MCF 10A (cell line): ENCODE results near the gene TRAF5. TPM values are rescaled to one million over a fixed set of nuclear protein-coding genes. Genes with fewer than 3 reads are reported as not detected.
A peak's percentile ranks its signal among the peaks of the same experiment; 100 is the strongest.

Experiments used
- BruUV-seq: library from RNA; stranded (reverse); fragments of 400-500 nt; replicated peaks from 2 replicates; lab custom pipeline; 2021; lab: Mats Ljungman, UMichigan
- CTCF ChIA-PET: fragments of 300-600 bp; sonication (Branson Sonifier 250); formaldehyde crosslinking; extraction: SDS; loops from one replicate; lab custom pipeline; 2021; ENCODE audit warnings: antibody characterized with exemption, inconsistent platforms; lab: Yijun Ruan, JAX
- POLR2A ChIA-PET: fragments of 300-600, 350-650 bp; sonication (Branson Sonifier 250); formaldehyde crosslinking; extraction: SDS; loops from one replicate; lab custom pipeline; 2020; ENCODE audit warnings: antibody characterized with exemption, inconsistent platforms; lab: Yijun Ruan, JAX
- DNase-seq: peaks from one replicate; pipeline ENCODE4 v3.0.0-alpha.2; 2018; ENCODE audit not compliant: unreplicated experiment
- H3K27ac Mint-ChIP-seq: one replicate; pipeline ENCODE4 v1.8.0; 2022; ENCODE audit warnings: mild to moderate bottlenecking, low read depth, mixed read lengths; ENCODE audit not compliant: unreplicated experiment
- H3K27me3 Mint-ChIP-seq: one replicate; pipeline ENCODE4 v1.8.0; 2022; ENCODE audit warnings: mixed read lengths; ENCODE audit not compliant: insufficient read depth, unreplicated experiment
- H3K36me3 Mint-ChIP-seq: one replicate; pipeline ENCODE4 v1.8.0; 2022; ENCODE audit warnings: mild to moderate bottlenecking, moderate library complexity, mixed read lengths; ENCODE audit not compliant: insufficient read depth, unreplicated experiment
- H3K4me1 Mint-ChIP-seq: one replicate; pipeline ENCODE4 v1.8.0; 2022; ENCODE audit warnings: mixed read lengths; ENCODE audit not compliant: insufficient read depth, unreplicated experiment
- H3K4me3 Mint-ChIP-seq: one replicate; pipeline ENCODE4 v1.8.0; 2022; ENCODE audit warnings: mild to moderate bottlenecking, moderate library complexity, mixed read lengths; ENCODE audit not compliant: unreplicated experiment
- H3K9me3 Mint-ChIP-seq: one replicate; pipeline ENCODE4 v1.8.0; 2022; ENCODE audit warnings: mixed read lengths; ENCODE audit not compliant: unreplicated experiment
- intact Hi-C: fragments of 100-400 bp; cut with micrococcal nuclease; formaldehyde crosslinking; loops from 2 replicates; pipeline ENCODE4 v1.14.1; 2022
- total RNA-seq: library from RNA; stranded (reverse); gene quantifications from 2 replicates; pipeline ENCODE4 v1.2.3, GENCODE V29; 2022
- TF ChIP-seq, protein P1 (sequence below): fragments of 200-600 bp; IDR thresholded peaks from one replicate; pipeline ENCODE4 v1.8.0; 2022; ENCODE audit warnings: antibody characterized with exemption, mild to moderate bottlenecking; ENCODE audit not compliant: unreplicated experiment

TRAF5 gene
- total RNA-seq, 1 experiment from 2014 or later = 16.0 TPM

DNA sequence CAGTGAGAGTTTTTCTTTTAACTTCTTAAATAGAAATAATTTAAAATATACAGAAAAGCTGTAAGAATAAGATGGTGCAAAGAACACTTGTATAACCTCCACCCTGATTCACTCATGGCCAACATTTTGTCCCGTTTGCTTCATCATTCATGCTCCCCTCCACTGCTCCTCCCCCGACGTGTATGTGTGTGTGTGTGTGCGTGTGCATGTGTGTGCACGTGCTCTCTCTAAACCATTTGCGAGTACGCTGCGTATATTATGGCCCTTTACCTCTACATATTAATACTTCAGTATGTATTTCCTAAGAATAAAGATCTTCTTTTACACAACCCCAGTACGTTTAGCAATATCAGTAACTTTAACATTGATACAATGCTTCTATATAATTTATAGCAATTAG, 43.0 kb downstream of the TRAF5 start:
- Mint-ChIP-seq H3K27me3 (no peaks in the 10 kb centered on the region), H3K27ac (no peak overlapping the region), H3K4me3 (no peak overlapping the region), H3K36me3 (no peaks in the 10 kb centered on the region), H3K4me1 (peaks cover 19% of the 10 kb centered on the region), H3K9me3 (no peaks in the 10 kb centered on the region)
- BruUV-seq = no TSS peak
- DNase-seq = no peak
- ChIA-PET CTCF (interaction anchor here (0.6 to 0.9 kb wide), 2 partner anchors 23 to 987 kb away, joined by 3 to 4 read pairs; no protein-coding TSS in a partner anchor), POLR2A (interaction anchor here (1.3 to 1.8 kb wide), 2 partner anchors 10 to 11 kb away, joined by 4 to 5 read pairs; no protein-coding TSS in a partner anchor)
- intact Hi-C loops = no loop called here
- TF ChIP-seq, protein P1, sequence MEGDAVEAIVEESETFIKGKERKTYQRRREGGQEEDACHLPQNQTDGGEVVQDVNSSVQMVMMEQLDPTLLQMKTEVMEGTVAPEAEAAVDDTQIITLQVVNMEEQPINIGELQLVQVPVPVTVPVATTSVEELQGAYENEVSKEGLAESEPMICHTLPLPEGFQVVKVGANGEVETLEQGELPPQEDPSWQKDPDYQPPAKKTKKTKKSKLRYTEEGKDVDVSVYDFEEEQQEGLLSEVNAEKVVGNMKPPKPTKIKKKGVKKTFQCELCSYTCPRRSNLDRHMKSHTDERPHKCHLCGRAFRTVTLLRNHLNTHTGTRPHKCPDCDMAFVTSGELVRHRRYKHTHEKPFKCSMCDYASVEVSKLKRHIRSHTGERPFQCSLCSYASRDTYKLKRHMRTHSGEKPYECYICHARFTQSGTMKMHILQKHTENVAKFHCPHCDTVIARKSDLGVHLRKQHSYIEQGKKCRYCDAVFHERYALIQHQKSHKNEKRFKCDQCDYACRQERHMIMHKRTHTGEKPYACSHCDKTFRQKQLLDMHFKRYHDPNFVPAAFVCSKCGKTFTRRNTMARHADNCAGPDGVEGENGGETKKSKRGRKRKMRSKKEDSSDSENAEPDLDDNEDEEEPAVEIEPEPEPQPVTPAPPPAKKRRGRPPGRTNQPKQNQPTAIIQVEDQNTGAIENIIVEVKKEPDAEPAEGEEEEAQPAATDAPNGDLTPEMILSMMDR = no peak

DNA sequence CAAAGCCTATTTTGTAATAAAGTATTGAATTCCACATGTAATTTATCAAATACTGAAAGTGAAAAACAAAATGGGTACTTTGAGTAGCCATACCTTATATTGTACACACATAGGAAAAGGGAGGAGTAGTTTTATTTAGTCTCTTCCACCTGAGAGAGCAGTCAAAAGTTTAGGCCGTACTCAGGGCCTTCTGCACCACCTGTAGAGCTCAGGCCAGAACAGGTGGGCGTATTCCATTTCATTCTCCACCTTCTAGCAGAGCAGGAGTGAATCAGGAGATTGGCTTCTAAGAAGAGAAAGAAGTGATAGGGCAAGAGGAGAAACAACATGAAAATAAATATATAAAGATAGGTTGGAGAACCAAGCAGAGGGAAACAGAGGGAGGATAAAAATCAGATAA, 44.0 kb downstream of the TRAF5 start:
- no peaks in the 10 kb centered on the region for H3K9me3 Mint-ChIP-seq
- CTCF ChIA-PET = interaction anchor here (1.2 to 1.7 kb wide), 2 partner anchors 12 to 47 kb away, joined by 3 to 5 read pairs; no protein-coding TSS in a partner anchor
- intact Hi-C loops = no loop called here
- H3K4me1 Mint-ChIP-seq = peaks cover 25% of the 10 kb centered on the region
- no peak overlapping the region for H3K4me3 Mint-ChIP-seq
- BruUV-seq = no TSS peak
- POLR2A ChIA-PET = interaction anchor here (0.6 to 2.4 kb wide), 6 partner anchors 10 to 670 kb away, joined by 3 to 15 read pairs (median 9); no protein-coding TSS in a partner anchor
- H3K27ac Mint-ChIP-seq = peak overlapping the region; percentile 75
- TF ChIP-seq, protein P1 = no peak
- no peak for DNase-seq
- peaks cover 1% of the 10 kb centered on the region for H3K36me3 Mint-ChIP-seq
- H3K27me3 Mint-ChIP-seq = no peaks in the 10 kb centered on the region

DNA sequence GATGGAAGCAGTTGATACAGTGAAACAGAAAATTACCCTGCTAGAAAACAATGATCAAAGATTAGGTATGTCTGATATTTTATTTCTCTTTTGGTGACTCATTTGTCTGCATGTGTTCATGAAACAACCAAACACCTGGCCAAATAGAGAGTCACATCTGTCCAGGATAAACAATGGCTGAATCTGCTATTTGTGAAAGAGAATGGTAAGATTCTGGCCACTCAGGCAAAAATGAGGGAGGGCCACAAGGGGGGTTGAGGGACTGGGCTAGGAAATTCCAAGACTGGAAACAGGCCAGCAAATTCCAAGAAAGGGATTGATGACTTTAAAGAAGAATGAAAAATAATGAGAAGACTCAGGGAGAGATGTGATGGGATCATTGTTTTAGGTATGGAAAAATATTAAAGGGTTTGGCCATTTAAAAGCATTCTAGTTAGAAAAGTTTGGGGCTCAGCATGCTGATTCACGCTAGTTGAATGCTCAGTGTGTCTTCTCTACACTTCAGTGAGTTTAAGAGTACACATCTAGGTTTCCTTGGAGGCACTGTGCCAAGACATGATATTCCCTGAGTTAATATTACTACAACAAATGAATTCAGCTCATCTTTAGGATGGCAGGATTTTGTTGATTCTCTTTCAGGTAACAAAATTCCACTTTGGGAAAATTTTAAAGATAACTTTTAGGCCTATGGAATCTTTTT, 44.9 kb downstream of the TRAF5 start:
- intact Hi-C loops = no loop called here
- Mint-ChIP-seq H3K9me3 (no peaks in the 10 kb centered on the region), H3K27me3 (no peaks in the 10 kb centered on the region), H3K36me3 (peaks cover 5% of the 10 kb centered on the region), H3K27ac (peak overlapping the region; percentile 75), H3K4me1 (peaks cover 25% of the 10 kb centered on the region), H3K4me3 (peak overlapping the region; percentile 1)
- BruUV-seq = no TSS peak
- DNase-seq = peak; percentile 53
- CTCF ChIA-PET = interaction anchor here (0.6 to 1.7 kb wide), 7 partner anchors 9 to 288 kb away, joined by 3 to 7 read pairs (median 4); no protein-coding TSS in a partner anchor
- POLR2A ChIA-PET = interaction anchor here (0.6 to 2.4 kb wide), 12 partner anchors 9 to 1751 kb away, joined by 3 to 15 read pairs (median 4); no protein-coding TSS in a partner anchor
- TF ChIP-seq, protein P1 = no peak

DNA sequence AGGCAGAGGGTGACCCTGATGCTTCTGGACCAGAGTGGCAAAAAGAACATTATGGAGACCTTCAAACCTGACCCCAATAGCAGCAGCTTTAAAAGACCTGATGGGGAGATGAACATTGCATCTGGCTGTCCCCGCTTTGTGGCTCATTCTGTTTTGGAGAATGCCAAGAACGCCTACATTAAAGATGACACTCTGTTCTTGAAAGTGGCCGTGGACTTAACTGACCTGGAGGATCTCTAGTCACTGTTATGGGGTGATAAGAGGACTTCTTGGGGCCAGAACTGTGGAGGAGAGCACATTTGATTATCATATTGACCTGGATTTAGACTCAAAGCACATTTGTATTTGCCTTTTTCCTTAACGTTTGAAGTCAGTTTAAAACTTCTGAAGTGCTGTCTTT, 45.8 kb downstream of the TRAF5 start:
- H3K4me1 Mint-ChIP-seq = peaks cover 29% of the 10 kb centered on the region
- BruUV-seq = TSS peak; percentile 11
- ChIA-PET CTCF (interaction anchor here (0.6 to 1.7 kb wide), 4 partner anchors 8 to 49 kb away, joined by 3 to 5 read pairs (median 4); no protein-coding TSS in a partner anchor), POLR2A (interaction anchor here (0.6 to 2.4 kb wide), 6 partner anchors 8 to 840 kb away, joined by 3 to 15 read pairs (median 6); no protein-coding TSS in a partner anchor)
- peak overlapping the region; percentile 75 for H3K27ac Mint-ChIP-seq
- peaks cover 5% of the 10 kb centered on the region for H3K36me3 Mint-ChIP-seq
- no peaks in the 10 kb centered on the region for H3K27me3 Mint-ChIP-seq
- DNase-seq = no peak
- no peaks in the 10 kb centered on the region for H3K9me3 Mint-ChIP-seq
- TF ChIP-seq, protein P1 = no peak
- H3K4me3 Mint-ChIP-seq = no peak overlapping the region
- intact Hi-C loops = no loop called here
